Sigmoid colon (tissue), 3 donors: ENCODE data around the gene WWTR1.

Experiments
- POLR2A ChIP-seq, 2 donors: fragments of 450-650 bp; IDR thresholded peaks; one replicate each; pipeline ENCODE4 v1.6.1; 2016; ENCODE audit warnings: antibody characterized with exemption in 2 of 2, mild to moderate bottlenecking in 2 of 2, moderate library complexity in 2 of 2
- TF ChIP-seq, protein P1 (sequence below), 4 experiments: fragments of 450-650 bp in 3 of 4; fragments of 200-600 bp in 1 of 4; IDR thresholded peaks; one replicate each; pipeline ENCODE4 v1.5.1; 2016 to 2019; ENCODE audit warnings: antibody characterized with exemption in 4 of 4, mild to moderate bottlenecking in 3 of 4, moderate library complexity in 2 of 4

- TF ChIP-seq, protein P1, sequence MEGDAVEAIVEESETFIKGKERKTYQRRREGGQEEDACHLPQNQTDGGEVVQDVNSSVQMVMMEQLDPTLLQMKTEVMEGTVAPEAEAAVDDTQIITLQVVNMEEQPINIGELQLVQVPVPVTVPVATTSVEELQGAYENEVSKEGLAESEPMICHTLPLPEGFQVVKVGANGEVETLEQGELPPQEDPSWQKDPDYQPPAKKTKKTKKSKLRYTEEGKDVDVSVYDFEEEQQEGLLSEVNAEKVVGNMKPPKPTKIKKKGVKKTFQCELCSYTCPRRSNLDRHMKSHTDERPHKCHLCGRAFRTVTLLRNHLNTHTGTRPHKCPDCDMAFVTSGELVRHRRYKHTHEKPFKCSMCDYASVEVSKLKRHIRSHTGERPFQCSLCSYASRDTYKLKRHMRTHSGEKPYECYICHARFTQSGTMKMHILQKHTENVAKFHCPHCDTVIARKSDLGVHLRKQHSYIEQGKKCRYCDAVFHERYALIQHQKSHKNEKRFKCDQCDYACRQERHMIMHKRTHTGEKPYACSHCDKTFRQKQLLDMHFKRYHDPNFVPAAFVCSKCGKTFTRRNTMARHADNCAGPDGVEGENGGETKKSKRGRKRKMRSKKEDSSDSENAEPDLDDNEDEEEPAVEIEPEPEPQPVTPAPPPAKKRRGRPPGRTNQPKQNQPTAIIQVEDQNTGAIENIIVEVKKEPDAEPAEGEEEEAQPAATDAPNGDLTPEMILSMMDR (IDR thresholded peaks at IDR 0.05): peak in 1 of 4 experiments; percentile 26
- TF ChIP-seq POLR2A (IDR thresholded peaks at IDR 0.05): no peak
These were observed 130.1 kb downstream of the WWTR1 start for GRCh38 chr3:149527531-149528339.
